ENCODE data around the gene KRT15.

DNA sequence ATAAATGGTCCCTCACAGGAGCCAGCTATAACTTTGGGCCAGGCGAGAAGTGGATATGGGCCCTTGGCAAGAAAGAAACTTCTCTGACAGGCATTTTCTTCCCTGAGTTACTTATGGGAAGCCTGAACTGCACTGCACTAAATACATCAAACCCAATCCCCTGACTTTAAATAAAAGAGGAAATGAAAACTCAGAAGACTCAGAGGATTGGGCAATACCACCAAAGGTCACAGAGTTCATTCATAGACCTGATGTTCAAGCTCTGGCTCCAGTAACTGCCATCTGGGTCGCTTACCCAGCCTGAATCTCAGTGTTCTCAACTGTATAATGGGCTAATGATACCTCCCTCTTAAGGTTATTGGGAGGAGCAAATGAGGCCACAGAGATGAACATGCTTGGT lies 38.6 kb downstream of the KRT15 start:
- TF ChIP-seq CTCF (optimal IDR thresholded peaks at IDR 0.05 in 1 of 3, IDR thresholded peaks at IDR 0.05 in 1 of 3, conservative IDR thresholded peaks at IDR 0.05 in 1 of 3; ENCODE audit: extremely low read depth in 1 of 3, insufficient read depth in 2 of 3, low read length in 3 of 3) (no peak), EZH2 (IDR thresholded peaks at IDR 0.05; ENCODE audit: low read length) (no peak)
